AG04450 (cell line): ENCODE measurements around the gene PRDM10. TPM values are rescaled to one million over a fixed set of nuclear protein-coding genes. Genes with fewer than 3 reads are reported as not detected.
"Not testable (repeated sequence)": the region's sequence is repeated elsewhere in the genome, so short reads cannot be mapped to it uniquely, and the experiment has no call there.

ENCODE experiments used
- CTCF ChIA-PET: fragments of 300-600, 350-600 bp; formaldehyde crosslinking; extraction: SDS; loops from one replicate; lab custom pipeline; 2022; ENCODE audit warnings: antibody characterized with exemption, inconsistent platforms; lab: Charles Lee
- POLR2A ChIA-PET: fragments of 350-600 bp; formaldehyde crosslinking; extraction: SDS; loops from one replicate; lab custom pipeline; 2021; ENCODE audit warnings: antibody characterized with exemption, inconsistent platforms; lab: Yijun Ruan, JAX
- DNase-seq: peaks from one replicate; pipeline ENCODE4 v3.0.0-alpha.2; 2011; ENCODE audit warnings: low read depth, low spot score
- H3K27ac ChIP-seq: one replicate; pipeline ENCODE4 v1.5.1; 2012; ENCODE audit warnings: low read depth, low read length, control low read depth
- H3K27me3 ChIP-seq: one replicate; pipeline ENCODE4 v1.6.0; 2012; ENCODE audit warnings: low read length; ENCODE audit not compliant: control insufficient read depth, insufficient read depth
- H3K4me3 ChIP-seq: 2 replicates; pipeline ENCODE4 v1.5.1; 2011; ENCODE audit warnings: mild to moderate bottlenecking, low read depth, low read length, control low read depth
- H3K9me3 ChIP-seq: 2 replicates; pipeline ENCODE4 v1.5.1; 2012; ENCODE audit warnings: low read length; ENCODE audit not compliant: control insufficient read depth, insufficient read depth
- polyA plus RNA-seq: library from polyadenylated mRNA; depleted of rRNA; stranded (reverse); fragments of >200 nt; gene quantifications from 2 replicates; pipeline ENCODE4 v1.2.3, GENCODE V29; 2011
- TF ChIP-seq, protein P1 (sequence below): IDR thresholded peaks from 2 replicates; pipeline ENCODE4 v1.5.1; 2011; ENCODE audit warnings: low read depth, low read length, control low read depth, inconsistent platforms

Gene PRDM10
- polyA plus RNA-seq, 1 experiment = 3.9 TPM

DNA sequence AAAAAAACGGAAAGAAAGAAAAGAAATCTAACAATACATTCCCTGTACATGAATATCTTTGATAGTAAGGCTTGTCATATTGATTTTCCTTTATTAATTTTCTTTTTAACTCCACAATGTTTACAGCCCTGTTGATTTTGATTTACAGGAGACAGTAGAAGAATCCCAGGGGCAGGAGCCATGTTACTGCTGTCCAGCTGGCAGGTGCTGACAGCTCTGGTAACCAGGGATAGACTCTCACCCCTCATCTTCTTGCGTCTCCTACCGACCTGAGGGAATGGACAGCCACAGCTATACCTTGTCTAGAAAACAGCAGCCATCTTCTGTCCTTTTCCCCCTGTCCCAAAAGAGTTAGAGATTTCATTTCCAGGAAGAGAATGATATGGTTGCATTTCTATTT lies 37.4 kb downstream of the PRDM10 start:
- TF ChIP-seq, protein P1, sequence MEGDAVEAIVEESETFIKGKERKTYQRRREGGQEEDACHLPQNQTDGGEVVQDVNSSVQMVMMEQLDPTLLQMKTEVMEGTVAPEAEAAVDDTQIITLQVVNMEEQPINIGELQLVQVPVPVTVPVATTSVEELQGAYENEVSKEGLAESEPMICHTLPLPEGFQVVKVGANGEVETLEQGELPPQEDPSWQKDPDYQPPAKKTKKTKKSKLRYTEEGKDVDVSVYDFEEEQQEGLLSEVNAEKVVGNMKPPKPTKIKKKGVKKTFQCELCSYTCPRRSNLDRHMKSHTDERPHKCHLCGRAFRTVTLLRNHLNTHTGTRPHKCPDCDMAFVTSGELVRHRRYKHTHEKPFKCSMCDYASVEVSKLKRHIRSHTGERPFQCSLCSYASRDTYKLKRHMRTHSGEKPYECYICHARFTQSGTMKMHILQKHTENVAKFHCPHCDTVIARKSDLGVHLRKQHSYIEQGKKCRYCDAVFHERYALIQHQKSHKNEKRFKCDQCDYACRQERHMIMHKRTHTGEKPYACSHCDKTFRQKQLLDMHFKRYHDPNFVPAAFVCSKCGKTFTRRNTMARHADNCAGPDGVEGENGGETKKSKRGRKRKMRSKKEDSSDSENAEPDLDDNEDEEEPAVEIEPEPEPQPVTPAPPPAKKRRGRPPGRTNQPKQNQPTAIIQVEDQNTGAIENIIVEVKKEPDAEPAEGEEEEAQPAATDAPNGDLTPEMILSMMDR = no peak
- no peak for DNase-seq
- CTCF ChIA-PET = no interaction called here
- Histone ChIP-seq H3K27ac (no peak overlapping the region), H3K27me3 (no peaks in the 10 kb centered on the region), H3K9me3 (no peaks in the 10 kb centered on the region), H3K4me3 (no peak overlapping the region)
- POLR2A ChIA-PET = no interaction called here

DNA sequence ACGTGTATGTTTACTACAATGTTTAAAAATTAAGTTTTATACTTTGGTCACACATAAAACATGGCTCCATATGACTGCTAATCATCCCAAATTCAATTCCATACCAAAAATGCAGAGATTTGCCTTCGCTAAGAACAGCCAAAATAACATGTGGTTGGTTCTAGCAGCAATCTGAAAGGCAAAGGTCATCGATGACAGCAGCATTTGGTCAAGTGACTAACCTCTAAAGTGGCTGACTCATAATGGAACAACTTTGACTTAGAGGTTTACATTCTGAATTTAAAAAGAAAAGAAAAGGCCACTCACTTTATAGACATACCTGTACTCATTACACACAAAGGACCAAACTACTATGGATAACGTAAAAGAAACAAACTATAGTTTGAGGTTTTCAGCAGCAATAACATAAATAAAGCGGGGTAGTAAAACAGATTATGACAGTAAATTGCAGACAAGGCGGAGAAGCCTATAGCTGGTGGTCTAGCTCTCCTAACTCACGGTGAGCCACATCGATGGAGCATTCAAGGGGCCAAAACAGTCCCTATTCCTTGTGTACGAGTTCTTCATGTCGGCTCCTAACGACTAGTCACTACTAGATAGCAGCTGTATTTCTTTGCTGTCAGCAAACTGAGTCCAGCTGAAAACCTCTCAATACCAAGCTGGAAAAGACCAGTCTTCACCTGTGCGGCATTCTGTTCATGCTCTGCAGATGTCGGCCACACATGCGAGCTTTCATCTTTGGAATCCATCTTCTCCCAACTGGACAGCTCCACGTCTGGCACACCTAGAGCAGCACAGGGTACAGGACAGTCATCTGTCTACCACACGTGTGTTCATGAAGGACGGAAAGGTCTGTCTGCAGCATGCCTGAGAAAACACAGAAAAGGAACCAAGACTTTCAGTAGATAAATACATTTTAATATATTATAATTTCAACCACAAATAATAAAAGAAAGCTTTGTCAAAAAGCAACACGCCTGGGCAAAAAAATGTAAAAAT lies 42.1 kb downstream of the PRDM10 start:
- DNase-seq = peak; percentile 72
- H3K27me3 ChIP-seq = no peaks in the 10 kb centered on the region
- H3K4me3 ChIP-seq = no peak overlapping the region
- no peak overlapping the region for H3K27ac ChIP-seq
- TF ChIP-seq, protein P1 = no peak
- POLR2A ChIA-PET = interaction anchor here (1.1 kb wide), 1 partner anchor 42 kb away, joined by 3 read pairs; the partner anchor contains the start of gene PRDM10
- CTCF ChIA-PET = interaction anchor here (1.2 to 1.6 kb wide), 2 partner anchors 10 to 172 kb away, joined by 3 to 6 read pairs; no protein-coding TSS in a partner anchor
- H3K9me3 ChIP-seq = no peaks in the 10 kb centered on the region

DNA sequence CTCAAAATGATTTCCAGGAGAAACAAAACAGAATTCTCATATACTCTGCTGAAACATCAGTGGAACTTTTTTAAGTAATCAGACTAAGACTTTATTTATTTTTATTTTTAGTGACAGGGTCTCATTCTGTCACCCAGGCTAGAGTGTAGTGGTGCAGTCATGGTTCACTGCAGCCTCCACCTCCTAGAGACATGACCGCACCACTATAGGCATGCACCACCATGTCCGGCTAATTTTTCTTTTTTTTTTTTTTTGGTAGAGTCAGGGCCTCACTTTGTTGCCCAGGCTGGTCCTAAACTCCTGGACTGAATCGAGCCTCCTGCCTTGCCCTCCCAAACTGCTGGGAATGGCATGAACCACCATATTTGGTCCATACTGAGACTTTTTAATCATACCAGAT lies 42.9 kb downstream of the PRDM10 start:
- Histone ChIP-seq H3K4me3 (no peak overlapping the region), H3K27ac (no peak overlapping the region), H3K9me3 (no peaks in the 10 kb centered on the region), H3K27me3 (no peaks in the 10 kb centered on the region)
- ChIA-PET CTCF (no interaction called here), POLR2A (no interaction called here)
- TF ChIP-seq, protein P1 = no peak
- DNase-seq = no peak

DNA sequence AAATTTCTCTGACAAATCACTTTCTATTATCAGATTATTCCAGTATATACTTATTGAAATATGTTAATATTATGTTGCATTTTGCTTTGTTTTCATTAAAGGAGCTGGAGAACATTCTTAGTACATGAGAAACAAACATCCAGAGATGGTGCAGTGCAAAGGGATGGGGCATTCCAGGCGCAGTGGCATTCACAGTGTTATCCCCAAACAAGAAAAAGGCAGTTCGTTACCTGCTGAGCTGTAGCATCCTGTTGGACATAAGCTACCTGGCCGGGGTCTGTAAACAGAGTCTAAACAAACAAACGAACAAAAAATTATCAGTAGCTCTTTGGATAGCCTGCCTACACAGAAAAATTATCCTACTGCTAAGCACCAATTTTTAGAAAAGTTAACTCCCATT lies 47.4 kb downstream of the PRDM10 start:
- no peak for DNase-seq
- CTCF ChIA-PET = interaction anchor here (1.6 kb wide), 1 partner anchor 177 kb away, joined by 14 read pairs; no protein-coding TSS in a partner anchor
- no peak overlapping the region for H3K4me3 ChIP-seq
- H3K27ac ChIP-seq = no peak overlapping the region
- no peaks in the 10 kb centered on the region for H3K27me3 ChIP-seq
- POLR2A ChIA-PET = no interaction called here
- TF ChIP-seq, protein P1 = no peak
- H3K9me3 ChIP-seq = no peaks in the 10 kb centered on the region

DNA sequence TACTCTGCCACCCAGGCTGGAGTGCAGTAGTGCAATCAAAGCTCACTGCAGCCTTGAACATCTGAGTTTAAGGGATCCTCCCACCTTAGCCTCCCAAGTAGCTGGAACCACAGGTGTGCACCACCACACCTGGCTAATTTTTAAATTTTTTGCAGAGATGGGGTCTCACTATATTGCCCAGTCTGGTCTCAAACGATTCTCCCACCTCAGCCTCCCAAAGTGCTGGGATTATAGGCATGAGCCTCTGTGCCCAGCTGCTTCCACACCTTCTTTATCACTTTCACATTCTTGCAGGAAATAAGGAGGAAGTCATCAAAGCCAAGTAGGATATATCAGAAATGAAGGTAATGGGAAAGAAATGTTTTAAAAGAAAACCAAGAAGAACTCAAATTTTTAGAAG lies 47.9 kb downstream of the PRDM10 start:
- H3K27me3 ChIP-seq, H3K9me3 ChIP-seq, POLR2A ChIA-PET, DNase-seq, H3K4me3 ChIP-seq, H3K27ac ChIP-seq: not testable (repeated sequence)
- CTCF ChIA-PET = interaction anchor here (1.6 kb wide), 1 partner anchor 177 kb away, joined by 14 read pairs; no protein-coding TSS in a partner anchor
